Liver (tissue), 9 donors: Measurements from ENCODE around the gene GPBP1. TPM values are rescaled to one million over a fixed set of nuclear protein-coding genes. Genes with fewer than 3 reads are reported as not detected.
"Not testable (repeated sequence)": the region's sequence is repeated elsewhere in the genome, so short reads cannot be mapped to it uniquely, and the experiment has no call there.

Experiments used
- DNase-seq: peaks from one replicate; pipeline ENCODE4 v3.0.0-alpha.2; 2017; ENCODE audit warnings: low spot score
- H3K27ac ChIP-seq, 2 donors: one replicate each; pipeline ENCODE4 v1.7.0; 2013; ENCODE audit warnings: inconsistent platforms in 2 of 2, low read length in 2 of 2, control low read depth in 1 of 2, low read depth in 1 of 2, mild to moderate bottlenecking in 1 of 2
- H3K27me3 ChIP-seq, 4 donors: one replicate each; pipeline versions ENCODE4 v1.6.1 to v1.7.0; 2013; ENCODE audit warnings: low read length in 3 of 4, inconsistent platforms in 1 of 4, mild to moderate bottlenecking in 1 of 4, moderate library complexity in 1 of 4; ENCODE audit not compliant: control insufficient read depth in 4 of 4, insufficient read depth in 4 of 4
- H3K36me3 ChIP-seq, 4 donors: one replicate each; pipeline versions ENCODE4 v1.6.1 to v1.7.0; 2013; ENCODE audit warnings: low read length in 3 of 4, mild to moderate bottlenecking in 3 of 4, low read depth in 1 of 4, moderate library complexity in 1 of 4; ENCODE audit not compliant: control insufficient read depth in 4 of 4, insufficient read depth in 3 of 4
- H3K4me1 ChIP-seq, 4 donors: one replicate each; pipeline versions ENCODE4 v1.6.1 to v1.7.0; 2013; ENCODE audit warnings: low read length in 3 of 4, mild to moderate bottlenecking in 3 of 4, moderate library complexity in 1 of 4; ENCODE audit not compliant: control insufficient read depth in 4 of 4, insufficient read depth in 4 of 4
- H3K4me3 ChIP-seq, 3 donors: one replicate each; pipeline versions ENCODE4 v1.6.1 to v1.7.0; 2013; ENCODE audit warnings: low read length in 3 of 3, control low read depth in 1 of 3, low read depth in 1 of 3, mild to moderate bottlenecking in 1 of 3
- H3K9ac ChIP-seq, 2 donors: one replicate each; pipeline ENCODE4 v1.7.0; 2013; ENCODE audit warnings: low read length in 2 of 2, mild to moderate bottlenecking in 2 of 2, moderate library complexity in 2 of 2, control low read depth in 1 of 2, low read depth in 1 of 2
- H3K9me3 ChIP-seq, 4 donors: one replicate each; pipeline versions ENCODE4 v1.6.1 to v1.7.0; 2013; ENCODE audit warnings: low read length in 3 of 4; ENCODE audit not compliant: control insufficient read depth in 4 of 4
- EGR1 ChIP-seq, 2 donors: IDR thresholded peaks; 2 replicates each; pipeline ENCODE4 v1.6.1; 2016 to 2018; ENCODE audit warnings: antibody characterized with exemption in 2 of 2, low read depth in 2 of 2
- FOXA1 ChIP-seq: IDR thresholded peaks from 2 replicates; pipeline ENCODE4 v1.6.1; 2016; ENCODE audit warnings: antibody characterized with exemption
- FOXA2 ChIP-seq: IDR thresholded peaks from 2 replicates; pipeline ENCODE4 v1.6.1; 2016; ENCODE audit warnings: antibody characterized with exemption
- GABPA ChIP-seq, 2 donors: IDR thresholded peaks in 1 of 2; conservative IDR thresholded peaks in 1 of 2; 2 replicates each; pipeline ENCODE4 v1.6.1; 2016; ENCODE audit warnings: antibody characterized with exemption in 2 of 2, mild to moderate bottlenecking in 1 of 2, moderate library complexity in 1 of 2
- HNF4A ChIP-seq, 2 donors: conservative IDR thresholded peaks; 2 replicates each; pipeline ENCODE4 v1.6.1; 2016; ENCODE audit warnings: antibody characterized with exemption in 2 of 2, mild to moderate bottlenecking in 2 of 2
- HNF4G ChIP-seq: IDR thresholded peaks from 2 replicates; pipeline ENCODE4 v1.6.1; 2016; ENCODE audit warnings: antibody characterized with exemption
- NR2F2 ChIP-seq: IDR thresholded peaks from 2 replicates; pipeline ENCODE4 v1.6.1; 2016; ENCODE audit warnings: antibody characterized with exemption
- RAD21 ChIP-seq, 2 donors: IDR thresholded peaks; 2 replicates each; pipeline ENCODE4 v1.6.1; 2016; ENCODE audit warnings: antibody characterized with exemption in 2 of 2, mild to moderate bottlenecking in 2 of 2
- REST ChIP-seq: IDR thresholded peaks from 2 replicates; pipeline ENCODE4 v1.6.1; 2016; ENCODE audit warnings: antibody characterized with exemption, mild to moderate bottlenecking
- RXRA ChIP-seq, 2 donors: IDR thresholded peaks; 2 replicates each; pipeline ENCODE4 v1.6.1; 2017 to 2018; ENCODE audit warnings: antibody characterized with exemption in 2 of 2, mild to moderate bottlenecking in 1 of 2
- SP1 ChIP-seq: IDR thresholded peaks from 2 replicates; pipeline ENCODE4 v1.6.1; 2018; ENCODE audit warnings: antibody characterized with exemption, mild to moderate bottlenecking
- TAF1 ChIP-seq: conservative IDR thresholded peaks from 2 replicates; pipeline ENCODE4 v1.6.1; 2016; ENCODE audit warnings: antibody characterized with exemption, mild to moderate bottlenecking
- YY1 ChIP-seq: IDR thresholded peaks from 2 replicates; pipeline ENCODE4 v1.6.1; 2016; ENCODE audit warnings: antibody characterized with exemption, mild to moderate bottlenecking
- WGBS: extraction: QIAGEN DNeasy Blood & Tissue Kit; methylation state at CpG from one replicate; pipeline ENCODE4 v1.1.7; 2013; 5-methylcytosine and 5-hydroxymethylcytosine counted together
- polyA plus RNA-seq, 2 donors: library from polyadenylated mRNA; stranded (reverse) in 1 of 2; unstranded in 1 of 2; fragments of 200-250 nt in 1 of 2; fragments of >200 nt in 1 of 2; fragmentation: Nextera tagmentation in 1 of 2; extraction: Ambion mirVana in 1 of 2; gene quantifications; one replicate each; pipeline versions ENCODE4 v1.2.1 to v1.2.3, GENCODE V29; 2013 to 2015
- total RNA-seq, 2 donors: library from RNA; depleted of rRNA; stranded (reverse); fragments of >200 nt; gene quantifications; one replicate each; pipeline ENCODE4 v1.2.3, GENCODE V29; 2014
- TF ChIP-seq, protein P1 (sequence below): IDR thresholded peaks from 2 replicates; pipeline ENCODE4 v1.6.1; 2016; ENCODE audit warnings: antibody characterized with exemption
- TF ChIP-seq, protein P2 (sequence below): IDR thresholded peaks from 2 replicates; pipeline ENCODE4 v1.6.1; 2016; ENCODE audit warnings: antibody characterized with exemption
- TF ChIP-seq, protein P3 (sequence below): IDR thresholded peaks from 2 replicates; pipeline ENCODE4 v1.6.1; 2016; ENCODE audit warnings: antibody characterized with exemption
- donor health status: healthy.
- donor health status: healthy.
- donor health status: healthy.
- donor health status: healthy.
- donor health status: healthy.

The GPBP1 gene
- total and polyA plus RNA-seq, 4 donors: 13.6 to 30.8 (median 24.6) TPM

GRCh38 chr5:57185313-57185712 is 11.5 kb downstream of the GPBP1 start:
- TF ChIP-seq RXRA (IDR thresholded peaks at IDR 0.05) (peak in 1 of 2 donors; percentile 31), RAD21 (IDR thresholded peaks at IDR 0.05) (no peak)
- TF ChIP-seq, protein P1, sequence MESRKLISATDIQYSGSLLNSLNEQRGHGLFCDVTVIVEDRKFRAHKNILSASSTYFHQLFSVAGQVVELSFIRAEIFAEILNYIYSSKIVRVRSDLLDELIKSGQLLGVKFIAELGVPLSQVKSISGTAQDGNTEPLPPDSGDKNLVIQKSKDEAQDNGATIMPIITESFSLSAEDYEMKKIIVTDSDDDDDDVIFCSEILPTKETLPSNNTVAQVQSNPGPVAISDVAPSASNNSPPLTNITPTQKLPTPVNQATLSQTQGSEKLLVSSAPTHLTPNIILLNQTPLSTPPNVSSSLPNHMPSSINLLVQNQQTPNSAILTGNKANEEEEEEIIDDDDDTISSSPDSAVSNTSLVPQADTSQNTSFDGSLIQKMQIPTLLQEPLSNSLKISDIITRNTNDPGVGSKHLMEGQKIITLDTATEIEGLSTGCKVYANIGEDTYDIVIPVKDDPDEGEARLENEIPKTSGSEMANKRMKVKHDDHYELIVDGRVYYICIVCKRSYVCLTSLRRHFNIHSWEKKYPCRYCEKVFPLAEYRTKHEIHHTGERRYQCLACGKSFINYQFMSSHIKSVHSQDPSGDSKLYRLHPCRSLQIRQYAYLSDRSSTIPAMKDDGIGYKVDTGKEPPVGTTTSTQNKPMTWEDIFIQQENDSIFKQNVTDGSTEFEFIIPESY: no peak
- Histone ChIP-seq H3K9ac (no peak overlapping the region), H3K36me3 (peaks cover 0 to 4% (median 2%) of the 10 kb centered on the region in 4 donors), H3K4me1 (peaks cover 9 to 33% (median 22%) of the 10 kb centered on the region in 4 donors), H3K27ac (no peak overlapping the region), H3K9me3 (no peaks in the 10 kb centered on the region), H3K4me3 (no peak overlapping the region), H3K27me3 (no peaks in the 10 kb centered on the region)
- no peak for DNase-seq
- 49% methylated on average over 9 of the region's 9 CpGs for WGBS

GRCh38 chr5:57186194-57186593 is 12.3 kb downstream of the GPBP1 start:
- Histone ChIP-seq H3K9ac (no peak overlapping the region), H3K27me3 (no peaks in the 10 kb centered on the region), H3K9me3 (no peaks in the 10 kb centered on the region), H3K27ac (no peak overlapping the region), H3K4me3 (no peak overlapping the region), H3K36me3 (peaks cover 0 to 4% (median 2%) of the 10 kb centered on the region in 4 donors), H3K4me1 (peaks cover 8 to 33% (median 19%) of the 10 kb centered on the region in 4 donors)
- DNase-seq: no peak
- TF ChIP-seq GABPA (IDR thresholded peaks at IDR 0.05 in 1 of 2, conservative IDR thresholded peaks at IDR 0.05 in 1 of 2) (no peak), EGR1 (IDR thresholded peaks at IDR 0.05; ENCODE audit: low read depth in 2 of 2) (no peak), REST (no peak), HNF4A (conservative IDR thresholded peaks at IDR 0.05) (no peak), YY1 (no peak), RAD21 (IDR thresholded peaks at IDR 0.05) (no peak), NR2F2 (no peak), FOXA2 (no peak), HNF4G (no peak), SP1 (no peak), TAF1 (no peak), RXRA (IDR thresholded peaks at IDR 0.05) (no peak), FOXA1 (no peak)
- TF ChIP-seq, protein P2, sequence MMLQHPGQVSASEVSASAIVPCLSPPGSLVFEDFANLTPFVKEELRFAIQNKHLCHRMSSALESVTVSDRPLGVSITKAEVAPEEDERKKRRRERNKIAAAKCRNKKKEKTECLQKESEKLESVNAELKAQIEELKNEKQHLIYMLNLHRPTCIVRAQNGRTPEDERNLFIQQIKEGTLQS: no peak
- TF ChIP-seq, protein P3, sequence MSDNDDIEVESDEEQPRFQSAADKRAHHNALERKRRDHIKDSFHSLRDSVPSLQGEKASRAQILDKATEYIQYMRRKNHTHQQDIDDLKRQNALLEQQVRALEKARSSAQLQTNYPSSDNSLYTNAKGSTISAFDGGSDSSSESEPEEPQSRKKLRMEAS: no peak
- TF ChIP-seq, protein P1: no peak
- 58% methylated on average over 4 of the region's 4 CpGs for WGBS

- H3K9me3 ChIP-seq, H3K27ac ChIP-seq, DNase-seq, H3K9ac ChIP-seq, H3K4me3 ChIP-seq, H3K36me3 ChIP-seq, H3K27me3 ChIP-seq: not testable (repeated sequence)
- peaks cover 8 to 24% (median 18%) of the 10 kb centered on the region in 4 donors for H3K4me1 ChIP-seq
- WGBS: 77% methylated on average over 4 of the region's 4 CpGs
These were observed 14.1 kb downstream of the GPBP1 start for GRCh38 chr5:57187977-57188376.
